HFF-Myc (cell line): Measurements from ENCODE around the gene FIZ1.

Experiments used
- DNase-seq: peaks from one replicate; pipeline ENCODE4 v3.0.0-alpha.2; 2011; ENCODE audit warnings: low read depth; ENCODE audit errors: extremely low read depth
- H3K4me3 ChIP-seq: replicated peaks from 2 replicates; pipeline ENCODE4 v1.5.1; 2011; ENCODE audit warnings: low read depth, mild to moderate bottlenecking, control low read depth, low read length
- CTCF ChIP-seq: IDR thresholded peaks from 2 replicates; pipeline ENCODE4 v1.5.1; 2012; ENCODE audit warnings: mild to moderate bottlenecking, low read depth, low read length, control low read depth; ENCODE audit errors: missing control alignments

The FIZ1 gene

GRCh38 chr19:55594996-55595545 lies 4.2 kb downstream of the FIZ1 start:
- no peak overlapping the region for H3K4me3 ChIP-seq
- TF ChIP-seq CTCF, result no peak
- DNase-seq, result no peak

- no peak overlapping the region for H3K4me3 ChIP-seq
- TF ChIP-seq CTCF, result no peak
- DNase-seq, result no peak
Measured at GRCh38 chr19:55593096-55593772, 6.1 kb downstream of the FIZ1 start.

GRCh38 chr19:55592391-55593090 lies 6.8 kb downstream of the FIZ1 start:
- no peak overlapping the region for H3K4me3 ChIP-seq
- no peak for TF ChIP-seq CTCF
- no peak for DNase-seq

GRCh38 chr19:55591555-55591954 lies 7.8 kb downstream of the FIZ1 start:
- no peak for DNase-seq
- H3K4me3 ChIP-seq, result no peak overlapping the region
- TF ChIP-seq CTCF, result no peak

- no peak overlapping the region for H3K4me3 ChIP-seq
- TF ChIP-seq CTCF, result no peak
- no peak for DNase-seq
Measured at GRCh38 chr19:55590617-55591016, 8.7 kb downstream of the FIZ1 start.

GRCh38 chr19:55590109-55590508 lies 9.2 kb downstream of the FIZ1 start:
- H3K4me3 ChIP-seq, result no peak overlapping the region
- DNase-seq, result no peak
- no peak for TF ChIP-seq CTCF
